CD4-positive, CD25-positive, alpha-beta regulatory T cell (primary cell): Measurements from ENCODE around the gene ARRDC3. TPM values are rescaled to one million over a fixed set of nuclear protein-coding genes. Genes with fewer than 3 reads are reported as not detected.
"Not testable (repeated sequence)": the region's sequence is repeated elsewhere in the genome, so short reads cannot be mapped to it uniquely, and the experiment has no call there.

Experiments
- ATAC-seq, 2 donors: fragments of 150-1000 bp; cut with Tn5 transposase; one replicate each; pipeline ENCODE4 v1.10.0; 2021; ENCODE audit warnings: low read depth in 2 of 2, moderate number of reproducible peaks in 2 of 2, moderate library complexity in 1 of 2
- DNase-seq, 3 donors: peaks; one replicate each; pipeline versions ENCODE4 v3.0.0 to v3.0.0-alpha.2; 2012 to 2022; ENCODE audit warnings: mixed read lengths in 1 of 3
- H3K27ac ChIP-seq: one replicate; pipeline ENCODE4 v1.7.0; 2013; ENCODE audit warnings: mild to moderate bottlenecking, low read length; ENCODE audit not compliant: insufficient read depth, poor library complexity, severe bottlenecking
- H3K27me3 ChIP-seq: one replicate; pipeline ENCODE4 v1.7.0; 2013; ENCODE audit warnings: low read length; ENCODE audit not compliant: control insufficient read depth, insufficient read depth
- H3K36me3 ChIP-seq: one replicate; pipeline ENCODE4 v1.7.0; 2013; ENCODE audit warnings: mild to moderate bottlenecking, low read length, moderate library complexity; ENCODE audit not compliant: control insufficient read depth, insufficient read depth
- H3K4me1 ChIP-seq: 2 replicates; pipeline ENCODE4 v1.7.0; 2013; ENCODE audit warnings: mild to moderate bottlenecking, low read length; ENCODE audit not compliant: insufficient read depth, control insufficient read depth, poor library complexity, severe bottlenecking
- H3K4me3 ChIP-seq: one replicate; pipeline ENCODE4 v1.7.0; 2013; ENCODE audit warnings: low read depth, mild to moderate bottlenecking, low read length, moderate library complexity
- H3K9me3 ChIP-seq, 2 experiments: 1 replicate in 1 of 2; 2 replicates in 1 of 2; pipeline ENCODE4 v1.7.0; 2013; ENCODE audit warnings: low read length in 2 of 2, mild to moderate bottlenecking in 1 of 2, moderate library complexity in 1 of 2; ENCODE audit not compliant: control insufficient read depth in 2 of 2
- H3K27ac Mint-ChIP-seq, 3 donors: one replicate each; pipeline ENCODE4 v1.8.0; 2020 to 2022; ENCODE audit warnings: mild to moderate bottlenecking in 3 of 3, mixed read lengths in 3 of 3, moderate library complexity in 2 of 3
- H3K27me3 Mint-ChIP-seq: one replicate; pipeline ENCODE4 v1.8.0; 2022; ENCODE audit warnings: mild to moderate bottlenecking, mixed read lengths
- H3K36me3 Mint-ChIP-seq: one replicate; pipeline ENCODE4 v1.8.0; 2020; ENCODE audit warnings: mixed read lengths
- H3K4me1 Mint-ChIP-seq, 4 donors: one replicate each; pipeline ENCODE4 v1.8.0; 2020 to 2022; ENCODE audit warnings: mixed read lengths in 4 of 4, mild to moderate bottlenecking in 1 of 4
- H3K4me3 Mint-ChIP-seq, 4 donors: one replicate each; pipeline ENCODE4 v1.8.0; 2020 to 2022; ENCODE audit warnings: mild to moderate bottlenecking in 4 of 4, mixed read lengths in 4 of 4, moderate library complexity in 3 of 4
- H3K9me3 Mint-ChIP-seq, 7 donors: one replicate each; pipeline ENCODE4 v1.8.0; 2020 to 2022; ENCODE audit warnings: mixed read lengths in 7 of 7, mild to moderate bottlenecking in 3 of 7, moderate library complexity in 2 of 7
- polyA plus RNA-seq, 4 donors: library from polyadenylated mRNA; unstranded; fragments of 300-500 nt; fragmentation: Illumina TruSeq; gene quantifications; one replicate each; pipeline ENCODE4 v1.2.3, GENCODE V29; 2021
- total RNA-seq: library from RNA; stranded (reverse); gene quantifications from one replicate; pipeline ENCODE4 v1.2.3, GENCODE V29; 2022

The ARRDC3 gene
- total and polyA plus RNA-seq, 5 donors from 2014 or later, result 102 to 228 (median 187) TPM

DNA sequence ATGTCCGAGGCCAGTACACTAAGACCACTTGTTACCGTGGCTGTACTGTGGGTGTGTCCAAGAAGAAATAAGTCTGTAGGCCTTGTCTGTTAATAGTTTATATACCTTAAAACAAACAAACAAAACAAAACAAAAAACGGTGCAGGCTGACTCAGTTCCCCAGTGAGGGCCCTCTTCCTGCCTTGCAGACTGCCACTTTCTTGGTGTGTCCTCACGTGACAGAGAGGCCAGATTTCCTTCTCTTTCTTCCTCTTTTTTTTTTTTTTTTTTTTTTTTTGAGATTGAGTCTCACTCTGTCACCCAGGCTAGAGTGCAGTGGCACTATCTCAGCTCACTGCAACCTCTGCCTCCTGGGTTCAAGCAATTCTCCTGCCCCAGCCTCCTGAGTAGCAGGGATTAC, 28.2 kb downstream of the ARRDC3 start:
- not testable (repeated sequence) for H3K9me3 ChIP-seq, H3K27me3 Mint-ChIP-seq, DNase-seq, H3K27me3 ChIP-seq, H3K4me3 Mint-ChIP-seq, H3K36me3 Mint-ChIP-seq, H3K4me1 ChIP-seq, H3K27ac ChIP-seq, H3K9me3 Mint-ChIP-seq, H3K4me1 Mint-ChIP-seq, H3K36me3 ChIP-seq, H3K27ac Mint-ChIP-seq, ATAC-seq, H3K4me3 ChIP-seq

- H3K27ac ChIP-seq, result no peak overlapping the region
- H3K9me3 ChIP-seq, result no peaks in the 10 kb centered on the region
- Mint-ChIP-seq H3K9me3 (peaks cover 0 to 2% (median 0%) of the 10 kb centered on the region in 7 donors), H3K4me1 (peaks cover 0 to 5% (median 4%) of the 10 kb centered on the region in 4 donors), H3K4me3 (no peak overlapping the region), H3K36me3 (peaks cover 5% of the 10 kb centered on the region), H3K27me3 (peaks cover 5% of the 10 kb centered on the region), H3K27ac (no peak overlapping the region)
- H3K4me3 ChIP-seq, result no peak overlapping the region
- no peaks in the 10 kb centered on the region for H3K27me3 ChIP-seq
- DNase-seq (no peak), ATAC-seq (no peak)
- no peaks in the 10 kb centered on the region for H3K4me1 ChIP-seq
- H3K36me3 ChIP-seq, result no peaks in the 10 kb centered on the region
These were observed 30.1 kb downstream of the ARRDC3 start for GRCh38 chr5:91352831-91353695.

- Mint-ChIP-seq H3K4me3 (no peak overlapping the region), H3K27me3 (peaks cover 4% of the 10 kb centered on the region), H3K27ac (no peak overlapping the region), H3K36me3 (peaks cover 5% of the 10 kb centered on the region), H3K9me3 (peaks cover 0 to 2% (median 0%) of the 10 kb centered on the region in 7 donors), H3K4me1 (peaks cover 0 to 4% (median 0%) of the 10 kb centered on the region in 4 donors)
- ATAC-seq (no peak), DNase-seq (no peak)
- Histone ChIP-seq H3K36me3 (no peaks in the 10 kb centered on the region), H3K4me3 (no peak overlapping the region), H3K27ac (no peak overlapping the region), H3K27me3 (no peaks in the 10 kb centered on the region), H3K9me3 (no peaks in the 10 kb centered on the region), H3K4me1 (no peaks in the 10 kb centered on the region)
These were observed 37.7 kb downstream of the ARRDC3 start for GRCh38 chr5:91345461-91345860.

- not testable (repeated sequence) for H3K27ac ChIP-seq, H3K9me3 ChIP-seq, H3K27ac Mint-ChIP-seq, H3K4me1 ChIP-seq, DNase-seq, H3K9me3 Mint-ChIP-seq, H3K36me3 ChIP-seq, H3K4me3 Mint-ChIP-seq, H3K27me3 Mint-ChIP-seq, H3K4me1 Mint-ChIP-seq, H3K27me3 ChIP-seq, ATAC-seq, H3K36me3 Mint-ChIP-seq, H3K4me3 ChIP-seq
These were observed 38.4 kb downstream of the ARRDC3 start for GRCh38 chr5:91344661-91345200.

- H3K4me1 ChIP-seq, result no peaks in the 10 kb centered on the region
- no peaks in the 10 kb centered on the region for H3K9me3 ChIP-seq
- DNase-seq (no peak), ATAC-seq (no peak)
- Mint-ChIP-seq H3K36me3 (peaks cover 5% of the 10 kb centered on the region), H3K27me3 (peaks cover 4% of the 10 kb centered on the region), H3K4me3 (no peak overlapping the region), H3K4me1 (no peaks in the 10 kb centered on the region), H3K27ac (no peak overlapping the region), H3K9me3 (no peaks in the 10 kb centered on the region)
- no peaks in the 10 kb centered on the region for H3K36me3 ChIP-seq
- no peaks in the 10 kb centered on the region for H3K27me3 ChIP-seq
- no peak overlapping the region for H3K4me3 ChIP-seq
- H3K27ac ChIP-seq, result no peak overlapping the region
These were observed 39.2 kb downstream of the ARRDC3 start for GRCh38 chr5:91343916-91344315.

- H3K4me3 Mint-ChIP-seq, H3K9me3 ChIP-seq, H3K4me1 ChIP-seq, H3K4me3 ChIP-seq, DNase-seq, H3K4me1 Mint-ChIP-seq, H3K9me3 Mint-ChIP-seq, H3K27ac ChIP-seq, H3K27ac Mint-ChIP-seq, H3K27me3 Mint-ChIP-seq, H3K36me3 Mint-ChIP-seq, H3K36me3 ChIP-seq, ATAC-seq, H3K27me3 ChIP-seq: not testable (repeated sequence)
These were observed 40.2 kb downstream of the ARRDC3 start for GRCh38 chr5:91342931-91343330.

GRCh38 chr5:91341154-91341553, 42.0 kb downstream of the ARRDC3 start:
- Histone ChIP-seq H3K27me3 (no peaks in the 10 kb centered on the region), H3K4me1 (no peaks in the 10 kb centered on the region), H3K36me3 (no peaks in the 10 kb centered on the region), H3K4me3 (no peak overlapping the region), H3K9me3 (no peaks in the 10 kb centered on the region), H3K27ac (no peak overlapping the region)
- Mint-ChIP-seq H3K4me3 (no peak overlapping the region), H3K4me1 (no peaks in the 10 kb centered on the region), H3K27me3 (peaks cover 4% of the 10 kb centered on the region), H3K9me3 (no peaks in the 10 kb centered on the region), H3K27ac (no peak overlapping the region), H3K36me3 (no peaks in the 10 kb centered on the region)
- DNase-seq, result no peak
- no peak for ATAC-seq

DNA sequence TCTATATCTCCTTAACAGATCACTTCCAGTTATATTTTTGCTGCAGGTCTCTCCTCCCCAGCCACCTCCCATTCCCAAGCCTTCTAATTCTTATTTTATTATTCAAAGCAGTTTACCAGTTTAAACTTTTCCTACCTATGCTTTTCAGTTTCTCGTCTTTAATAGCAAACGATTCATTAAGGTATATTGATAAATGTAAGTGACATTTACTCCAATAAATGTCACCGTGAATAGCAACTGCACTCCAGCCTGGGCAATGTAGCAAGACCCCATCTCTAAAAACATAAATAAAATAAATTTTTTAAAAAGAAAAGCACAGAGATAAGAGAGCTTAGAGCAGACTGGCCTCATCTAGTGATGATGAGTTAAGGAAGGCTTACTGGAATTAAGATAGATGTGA, 42.6 kb downstream of the ARRDC3 start:
- Histone ChIP-seq H3K27me3 (no peaks in the 10 kb centered on the region), H3K4me3 (no peak overlapping the region), H3K4me1 (no peaks in the 10 kb centered on the region), H3K9me3 (no peaks in the 10 kb centered on the region), H3K36me3 (no peaks in the 10 kb centered on the region), H3K27ac (no peak overlapping the region)
- no peak overlapping the region for H3K27ac Mint-ChIP-seq
- ATAC-seq (no peak), DNase-seq (no peak)
- H3K36me3 Mint-ChIP-seq, result no peaks in the 10 kb centered on the region
- H3K4me3 Mint-ChIP-seq, result no peak overlapping the region
- H3K4me1 Mint-ChIP-seq, result no peaks in the 10 kb centered on the region
- peaks cover 4% of the 10 kb centered on the region for H3K27me3 Mint-ChIP-seq
- no peaks in the 10 kb centered on the region for H3K9me3 Mint-ChIP-seq
